ENCODE data around the gene NUFIP1.

NUFIP1 gene

GRCh38 chr13:44932171-44932849, 57.0 kb downstream of the NUFIP1 start:
- no peaks in the 10 kb centered on the region for H3K4me1 ChIP-seq (ENCODE audit: low read length)
- no peak for TF ChIP-seq EZH2phosphoT487 (IDR thresholded peaks at IDR 0.05; ENCODE audit: low read length)
- no peak for TF ChIP-seq EZH2 (optimal IDR thresholded peaks at IDR 0.05; ENCODE audit: low read depth, low read length)
- no peak for TF ChIP-seq CTCF (IDR thresholded peaks at IDR 0.05; ENCODE audit: low read length)
- no peak overlapping the region for H3K4me3 ChIP-seq (ENCODE audit: low read length)
- H3K27ac ChIP-seq (ENCODE audit: low read length): no peak overlapping the region
- no peak overlapping the region for H3K9ac ChIP-seq (ENCODE audit: low read length)
- no peaks in the 10 kb centered on the region for H3K9me2 ChIP-seq (replicated peaks; ENCODE audit: insufficient read depth, low read length)
- H3K9me3 ChIP-seq (replicated peaks; ENCODE audit: insufficient read depth, low read length): no peaks in the 10 kb centered on the region
- H3F3A ChIP-seq (ENCODE audit: insufficient read depth, low read length): no peaks in the 10 kb centered on the region
- no peaks in the 10 kb centered on the region for H3K27me3 ChIP-seq (replicated peaks; ENCODE audit: insufficient read depth, low read length)
- H3K36me3 ChIP-seq (replicated peaks; ENCODE audit: insufficient read depth, low read length): no peaks in the 10 kb centered on the region
- H3K4me2 ChIP-seq (ENCODE audit: low read depth, low read length): no peak overlapping the region
- no peak for DNase-seq
- H4K20me1 ChIP-seq (ENCODE audit: insufficient read depth, low read length): no peaks in the 10 kb centered on the region
- no peaks in the 10 kb centered on the region for H3K79me2 ChIP-seq (ENCODE audit: low read length)
- H2AFZ ChIP-seq (ENCODE audit: low read length): no peak overlapping the region

- no peak for TF ChIP-seq EZH2 (optimal IDR thresholded peaks at IDR 0.05; ENCODE audit: low read depth, low read length)
- no peak for TF ChIP-seq EZH2phosphoT487 (IDR thresholded peaks at IDR 0.05; ENCODE audit: low read length)
- TF ChIP-seq CTCF (IDR thresholded peaks at IDR 0.05; ENCODE audit: low read length): no peak
- Histone ChIP-seq H3K4me1 (ENCODE audit: low read length) (no peaks in the 10 kb centered on the region), H3K9me2 (replicated peaks; ENCODE audit: insufficient read depth, low read length) (no peaks in the 10 kb centered on the region), H3K9me3 (replicated peaks; ENCODE audit: insufficient read depth, low read length) (no peaks in the 10 kb centered on the region), H3F3A (ENCODE audit: insufficient read depth, low read length) (no peaks in the 10 kb centered on the region), H3K4me3 (ENCODE audit: low read length) (no peak overlapping the region), H3K27me3 (replicated peaks; ENCODE audit: insufficient read depth, low read length) (no peaks in the 10 kb centered on the region), H3K27ac (ENCODE audit: low read length) (no peak overlapping the region), H3K36me3 (replicated peaks; ENCODE audit: insufficient read depth, low read length) (no peaks in the 10 kb centered on the region), H2AFZ (ENCODE audit: low read length) (no peak overlapping the region), H3K4me2 (ENCODE audit: low read depth, low read length) (no peak overlapping the region), H4K20me1 (ENCODE audit: insufficient read depth, low read length) (no peaks in the 10 kb centered on the region), H3K79me2 (ENCODE audit: low read length) (no peaks in the 10 kb centered on the region), H3K9ac (ENCODE audit: low read length) (no peak overlapping the region)
- no peak for DNase-seq
These were observed 58.2 kb downstream of the NUFIP1 start for GRCh38 chr13:44930963-44931623.

GRCh38 chr13:44930280-44930679, 59.0 kb downstream of the NUFIP1 start:
- Histone ChIP-seq H3K9me3 (replicated peaks; ENCODE audit: insufficient read depth, low read length) (no peaks in the 10 kb centered on the region), H3K79me2 (ENCODE audit: low read length) (no peaks in the 10 kb centered on the region), H4K20me1 (ENCODE audit: insufficient read depth, low read length) (no peaks in the 10 kb centered on the region), H3K27ac (ENCODE audit: low read length) (no peak overlapping the region), H3K9me2 (replicated peaks; ENCODE audit: insufficient read depth, low read length) (no peaks in the 10 kb centered on the region), H2AFZ (ENCODE audit: low read length) (no peak overlapping the region), H3K27me3 (replicated peaks; ENCODE audit: insufficient read depth, low read length) (no peaks in the 10 kb centered on the region), H3K4me3 (ENCODE audit: low read length) (no peak overlapping the region), H3K4me1 (ENCODE audit: low read length) (no peaks in the 10 kb centered on the region), H3K4me2 (ENCODE audit: low read depth, low read length) (no peak overlapping the region), H3K9ac (ENCODE audit: low read length) (no peak overlapping the region), H3K36me3 (replicated peaks; ENCODE audit: insufficient read depth, low read length) (no peaks in the 10 kb centered on the region), H3F3A (ENCODE audit: insufficient read depth, low read length) (no peaks in the 10 kb centered on the region)
- TF ChIP-seq EZH2 (optimal IDR thresholded peaks at IDR 0.05; ENCODE audit: low read depth, low read length) (no peak), CTCF (IDR thresholded peaks at IDR 0.05; ENCODE audit: low read length) (no peak), EZH2phosphoT487 (IDR thresholded peaks at IDR 0.05; ENCODE audit: low read length) (no peak)
- DNase-seq: no peak
